GM20431 (cell line): ENCODE results near the gene SIK3.

ENCODE experiments used
- in situ Hi-C: fragments of 300-500 bp; cut with MseI, MboI; formaldehyde crosslinking; loops from one replicate; pipeline ENCODE4 v1.15.0; 2020; ENCODE audit warnings: low sequenced_read_pairs; ENCODE audit not compliant: unreplicated experiment

SIK3 gene

DNA sequence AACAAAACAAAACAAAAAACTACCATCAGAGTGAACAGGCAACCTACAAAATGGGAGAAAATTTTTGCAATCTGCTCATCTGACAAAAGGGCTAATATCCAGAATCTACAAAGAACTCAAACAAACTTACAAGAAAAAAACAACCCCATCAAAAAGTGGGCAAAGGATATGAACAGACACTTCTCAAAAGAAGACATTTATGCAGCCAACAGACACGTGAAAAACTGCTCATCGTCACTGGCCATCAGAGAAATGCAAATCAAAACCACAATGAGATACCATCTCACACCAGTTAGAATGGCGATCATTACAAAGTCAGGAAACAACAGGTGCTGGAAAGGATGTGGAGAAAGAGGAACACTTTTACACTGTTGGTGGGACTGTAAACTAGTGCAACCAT is 14.3 kb upstream of the SIK3 start:
- in situ Hi-C loops = loop anchor here (25.0 kb wide), 1 partner anchor 325 kb away; the partner anchor contains the start of genes APOA5 and ZPR1

DNA sequence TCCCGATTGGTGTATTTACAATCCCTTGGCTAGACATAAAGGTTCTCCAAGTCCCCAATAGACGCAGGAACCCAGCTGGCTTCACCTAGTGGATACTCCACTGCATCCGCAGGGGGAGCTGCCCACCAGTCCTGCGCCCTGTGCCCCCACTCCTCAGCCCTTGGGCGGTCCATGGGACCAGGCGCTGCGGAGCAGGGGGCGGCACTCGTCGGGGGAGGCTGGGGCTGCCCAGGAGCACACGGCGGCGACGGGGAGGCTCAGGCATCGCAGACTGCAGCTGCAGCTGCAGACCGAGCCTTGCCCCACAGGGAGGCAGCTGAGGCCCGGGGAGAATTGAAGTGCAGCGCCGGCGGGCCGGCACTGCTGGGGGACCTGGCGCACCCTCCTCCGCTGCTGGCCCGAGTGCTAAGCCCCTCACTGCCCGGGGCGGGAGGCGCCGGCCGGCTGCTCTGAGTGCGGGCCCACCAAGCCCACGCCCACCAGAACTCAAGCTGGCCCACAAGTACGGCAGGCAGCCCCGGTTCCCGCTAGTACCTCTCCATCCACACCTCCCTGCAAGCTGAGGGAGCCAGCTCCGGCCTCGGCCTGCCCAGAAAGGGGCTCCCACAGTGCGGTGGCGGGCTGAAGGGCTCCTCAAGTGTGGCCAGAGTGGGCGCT is 12.2 kb upstream of the SIK3 start:
- in situ Hi-C loops = loop anchor here (25.0 kb wide), 1 partner anchor 323 kb away; the partner anchor contains the start of genes APOA5 and ZPR1

DNA sequence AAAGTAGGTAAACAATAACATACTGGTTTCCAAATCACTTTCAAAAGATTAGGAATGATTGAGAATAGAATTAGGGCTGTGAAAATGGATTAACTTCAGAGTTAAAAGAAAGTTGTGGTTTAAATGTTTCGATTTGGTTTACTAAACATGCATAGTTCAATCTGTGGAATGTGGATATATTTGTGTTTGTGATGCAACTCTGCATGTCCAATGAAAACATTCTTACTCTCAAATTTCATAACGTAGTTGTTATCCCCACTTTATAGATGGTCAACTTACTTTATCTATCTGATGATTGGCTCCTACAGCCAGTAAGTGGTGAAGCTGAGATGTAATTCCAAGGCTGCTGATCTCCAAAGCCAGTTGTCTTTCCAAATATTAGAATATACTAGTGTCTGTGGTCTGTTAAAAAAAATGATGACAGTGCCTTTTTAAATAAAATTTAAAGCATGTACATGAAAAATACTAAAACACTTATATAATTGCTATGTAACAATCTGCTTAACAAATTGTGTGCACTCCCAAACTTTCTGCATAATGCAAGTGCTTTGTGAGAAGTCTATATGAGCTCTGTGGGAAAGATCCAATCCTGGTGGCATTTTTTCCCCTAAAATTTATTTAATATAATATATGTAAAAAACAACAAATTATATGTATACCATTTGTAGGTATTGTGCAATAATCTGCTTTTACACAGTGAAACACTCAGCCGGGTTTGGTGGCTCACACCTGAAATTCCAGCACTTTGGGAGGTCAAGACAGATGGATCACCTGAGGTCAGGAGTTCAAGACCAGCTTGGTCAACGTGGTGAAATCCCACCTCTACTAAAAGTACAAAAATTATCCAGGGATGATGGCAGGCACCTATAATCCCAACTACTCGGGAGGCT is 9.7 kb upstream of the SIK3 start:
- in situ Hi-C loops = loop anchor here (10.0 to 25.0 kb wide), 2 partner anchors 233 to 321 kb away; partner anchors contain the start of genes APOA5 and ZPR1

DNA sequence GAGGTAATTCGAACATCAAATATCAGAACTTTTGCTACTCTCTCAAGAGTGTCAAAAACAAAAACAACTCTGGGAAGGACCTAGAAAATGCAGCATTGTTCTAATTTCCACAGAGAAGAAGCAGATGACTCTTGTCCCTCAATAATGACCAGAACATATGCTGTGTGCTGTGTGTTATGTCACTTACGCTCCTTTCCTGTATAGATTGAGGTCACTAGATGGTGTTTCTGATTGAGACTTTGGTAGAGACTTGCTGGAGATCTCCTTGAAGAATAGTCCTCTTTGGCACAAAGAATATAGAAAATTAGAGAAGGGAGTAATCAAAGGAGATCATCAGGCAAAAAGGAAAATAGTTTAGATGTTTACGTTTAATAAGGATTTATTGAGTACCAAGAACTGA is 2.3 kb upstream of the SIK3 start:
- in situ Hi-C loops = loop anchor here (10.0 to 25.0 kb wide), 2 partner anchors 226 to 313 kb away; partner anchors contain the start of genes APOA5 and ZPR1

DNA sequence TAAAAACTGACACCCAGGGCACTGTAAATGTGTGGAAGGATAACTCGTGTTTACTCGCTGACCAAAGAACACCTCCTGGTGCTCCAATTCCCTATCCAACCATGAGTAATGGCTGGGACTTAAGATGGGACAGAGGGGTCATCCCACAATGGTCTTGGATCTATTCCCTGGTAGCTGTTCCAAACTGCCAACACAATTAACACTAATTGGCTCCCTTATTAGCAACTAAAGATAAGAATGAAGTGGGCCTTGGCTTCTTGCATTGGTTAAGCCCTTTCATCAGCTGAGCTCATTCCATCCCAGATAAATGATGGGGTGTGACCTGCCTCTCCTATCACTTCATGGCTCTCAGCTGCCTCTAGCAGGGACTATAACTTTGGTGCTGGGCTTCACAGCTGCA is 1.5 kb upstream of the SIK3 start:
- in situ Hi-C loops = loop anchor here (10.0 to 25.0 kb wide), 2 partner anchors 225 to 312 kb away; partner anchors contain the start of genes APOA5 and ZPR1

DNA sequence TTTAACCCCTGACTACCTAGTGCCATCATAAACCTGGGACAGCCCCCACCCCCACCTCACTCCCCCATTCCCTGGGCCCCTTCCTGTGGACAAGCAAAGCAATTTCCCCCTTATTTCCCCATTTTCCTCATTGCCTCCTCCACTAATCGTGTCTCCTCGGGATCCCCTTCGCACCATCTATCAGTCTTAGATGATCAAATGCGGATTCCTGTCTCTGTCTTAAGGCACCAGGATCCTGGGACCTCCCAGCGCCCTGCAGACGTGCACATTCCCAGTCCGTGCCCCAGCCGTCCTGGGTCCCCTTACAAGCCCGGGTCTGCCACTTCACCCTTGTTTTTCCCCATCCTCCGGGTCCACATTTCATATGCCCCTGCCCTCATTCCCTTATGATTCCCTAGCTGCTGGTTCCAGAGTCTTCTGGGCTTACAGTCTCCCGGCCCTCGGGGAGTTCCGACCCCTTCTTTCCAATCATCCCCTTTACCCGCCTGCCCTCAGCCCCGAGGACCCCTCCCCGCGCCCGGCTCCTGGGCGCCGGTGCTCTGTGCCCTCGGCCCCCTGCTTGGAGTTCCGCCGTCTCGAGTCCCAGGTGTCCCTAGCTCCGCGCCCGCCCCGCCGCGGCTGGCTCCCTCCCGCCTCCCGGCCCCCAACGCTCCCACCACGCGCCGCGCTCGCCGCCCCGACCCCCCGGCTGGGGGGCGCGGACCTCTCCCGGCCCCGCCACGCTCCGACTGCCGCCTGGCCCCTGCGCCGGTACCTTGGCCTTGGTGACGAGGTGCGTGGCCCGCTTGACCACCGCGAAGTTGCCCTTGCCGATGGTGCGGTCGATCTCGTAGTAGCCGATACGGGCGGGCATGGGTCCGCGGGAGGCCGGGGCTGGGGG is 599 bp downstream of the SIK3 start:
- in situ Hi-C loops = no loop called here

DNA sequence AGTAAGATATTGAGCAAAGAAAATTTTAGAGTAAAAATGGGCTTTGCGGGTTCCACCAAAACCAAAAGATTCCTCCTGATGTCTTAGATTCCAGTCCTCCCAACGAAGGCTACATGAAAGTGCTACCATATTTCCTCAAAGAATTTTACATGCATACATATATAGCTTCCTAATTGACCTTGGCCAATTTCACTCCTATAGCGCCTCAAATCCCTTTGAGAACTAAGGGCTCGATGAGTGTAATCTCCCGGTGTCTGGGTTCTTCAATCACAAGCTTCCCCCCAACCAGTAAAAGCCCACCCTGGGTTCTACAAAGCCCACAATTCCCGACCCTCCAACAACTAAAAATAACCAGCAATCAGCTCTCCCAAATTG is 1.2 kb downstream of the SIK3 start:
- in situ Hi-C loops = no loop called here

DNA sequence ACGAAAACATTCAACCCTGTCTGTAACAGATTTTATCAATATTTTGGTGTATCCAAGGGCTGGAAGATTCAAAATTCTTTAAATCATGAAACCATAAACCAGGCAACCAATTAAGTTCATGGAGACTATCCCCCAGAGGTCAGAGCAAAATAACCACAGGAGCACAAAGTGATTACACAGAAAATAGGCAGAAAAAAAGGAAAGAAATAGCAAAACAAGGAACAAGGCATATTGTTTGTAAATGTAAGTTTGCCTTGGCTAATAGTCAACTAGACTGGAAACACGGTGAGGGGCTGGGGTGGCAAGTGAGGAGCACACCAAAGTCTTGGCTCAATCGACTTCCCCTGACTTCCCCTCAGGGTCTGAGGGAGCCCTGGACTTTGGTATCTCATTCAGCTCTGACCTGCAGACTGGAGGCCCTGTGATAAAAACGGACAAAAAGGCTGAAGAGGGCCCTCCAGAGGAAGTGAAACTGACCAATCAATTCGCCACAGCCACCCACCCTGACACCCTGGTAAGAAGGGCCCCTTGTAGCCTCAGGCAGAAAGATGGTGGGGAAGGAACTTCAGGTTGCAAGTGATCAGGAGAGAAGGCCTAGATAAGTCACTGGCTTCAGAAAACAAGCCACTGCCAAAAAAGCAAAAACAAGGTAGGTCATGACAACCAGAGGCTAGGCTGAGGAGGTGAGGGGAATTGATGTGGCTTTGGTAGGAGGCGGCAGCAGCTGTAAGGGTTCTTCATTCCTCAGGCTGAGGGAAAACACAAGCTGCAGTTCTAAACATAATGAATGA is 1.8 kb downstream of the SIK3 start:
- in situ Hi-C loops = no loop called here

DNA sequence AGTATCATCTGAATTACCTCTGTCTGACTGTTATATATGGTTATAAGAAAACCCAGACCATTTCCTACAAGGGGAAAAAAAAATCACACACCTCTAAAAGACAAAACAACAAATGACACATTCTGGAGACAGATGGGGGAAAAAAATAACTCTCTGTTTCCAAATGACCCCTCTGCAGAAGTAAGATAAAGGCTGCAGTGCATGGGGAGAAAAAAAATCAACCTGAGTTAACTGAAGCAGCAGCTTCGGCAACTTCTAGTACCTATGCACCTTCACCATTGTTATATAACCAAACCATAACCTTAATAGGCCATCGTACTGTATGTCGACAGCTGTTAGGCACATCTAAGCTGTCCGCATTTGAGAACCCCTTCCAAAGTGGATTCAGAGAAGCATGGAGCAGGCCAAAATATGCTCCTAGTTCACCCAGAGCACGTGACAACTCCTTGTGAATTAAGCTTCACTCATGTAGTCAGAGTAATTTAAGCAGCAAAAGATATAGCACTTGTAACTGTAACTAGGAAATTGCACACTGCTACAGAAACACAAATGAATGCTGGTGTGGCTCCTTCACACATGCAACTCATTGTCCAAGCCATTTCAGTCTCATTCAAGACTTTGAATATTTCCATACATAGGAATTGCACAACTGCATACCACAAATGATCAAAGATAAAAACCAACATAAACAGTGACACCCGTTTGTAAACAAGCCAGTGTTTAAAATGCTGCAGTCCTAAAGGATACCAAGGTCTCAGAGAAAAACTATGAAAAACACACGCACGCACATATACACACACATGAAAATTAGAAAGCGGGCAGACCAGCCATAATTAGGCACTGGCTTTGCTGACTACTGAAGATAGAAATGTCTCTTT is 2.7 kb downstream of the SIK3 start:
- in situ Hi-C loops = no loop called here

DNA sequence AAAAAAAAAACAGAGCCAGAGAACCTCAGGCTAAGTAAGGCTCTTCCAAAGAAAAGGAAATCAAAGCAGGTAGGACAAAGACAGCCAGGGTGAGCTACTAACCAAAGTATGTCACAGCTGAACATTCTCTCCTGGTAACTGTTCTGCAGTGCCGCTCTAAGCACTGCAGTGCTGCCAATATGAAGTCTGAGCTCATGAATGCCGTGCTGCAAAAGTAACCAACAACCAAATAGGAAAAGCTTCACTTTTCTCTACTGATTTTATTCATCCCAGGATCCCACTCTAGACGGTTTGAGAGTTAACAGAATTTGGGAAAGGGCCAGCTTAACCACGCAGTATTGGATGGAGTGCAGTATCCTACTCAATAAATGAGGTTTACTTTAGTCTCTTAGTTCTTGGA is 3.5 kb downstream of the SIK3 start:
- in situ Hi-C loops = no loop called here

DNA sequence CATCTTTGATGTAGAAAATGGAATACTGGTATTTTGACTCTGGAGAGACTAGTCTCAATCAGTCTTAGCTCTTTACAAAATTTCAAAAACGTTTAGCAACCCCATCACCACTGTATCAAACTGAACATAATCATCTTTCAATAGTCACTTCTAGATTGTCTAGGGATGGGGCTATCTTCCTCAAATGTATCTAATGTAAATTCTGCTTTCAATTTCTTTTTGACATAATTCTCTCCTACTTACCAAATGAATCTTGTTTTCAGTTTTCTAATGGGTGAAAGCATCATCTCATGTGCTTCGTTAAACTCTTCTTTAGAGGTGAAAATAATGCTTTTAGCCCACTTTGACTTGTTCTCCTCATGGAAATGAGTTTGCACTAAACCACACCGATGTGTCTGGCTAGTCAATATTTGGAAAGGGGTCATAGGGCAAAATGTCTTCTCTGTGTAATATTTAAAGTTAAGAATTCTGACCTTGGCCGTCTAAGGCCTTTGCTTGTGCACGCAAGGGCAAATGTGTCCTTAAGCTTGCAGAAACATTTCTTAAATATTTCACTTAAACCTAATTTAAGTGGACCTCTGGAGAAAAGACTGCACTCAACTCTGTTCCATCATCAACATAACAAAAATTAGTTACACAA is 5.2 kb downstream of the SIK3 start:
- in situ Hi-C loops = no loop called here

DNA sequence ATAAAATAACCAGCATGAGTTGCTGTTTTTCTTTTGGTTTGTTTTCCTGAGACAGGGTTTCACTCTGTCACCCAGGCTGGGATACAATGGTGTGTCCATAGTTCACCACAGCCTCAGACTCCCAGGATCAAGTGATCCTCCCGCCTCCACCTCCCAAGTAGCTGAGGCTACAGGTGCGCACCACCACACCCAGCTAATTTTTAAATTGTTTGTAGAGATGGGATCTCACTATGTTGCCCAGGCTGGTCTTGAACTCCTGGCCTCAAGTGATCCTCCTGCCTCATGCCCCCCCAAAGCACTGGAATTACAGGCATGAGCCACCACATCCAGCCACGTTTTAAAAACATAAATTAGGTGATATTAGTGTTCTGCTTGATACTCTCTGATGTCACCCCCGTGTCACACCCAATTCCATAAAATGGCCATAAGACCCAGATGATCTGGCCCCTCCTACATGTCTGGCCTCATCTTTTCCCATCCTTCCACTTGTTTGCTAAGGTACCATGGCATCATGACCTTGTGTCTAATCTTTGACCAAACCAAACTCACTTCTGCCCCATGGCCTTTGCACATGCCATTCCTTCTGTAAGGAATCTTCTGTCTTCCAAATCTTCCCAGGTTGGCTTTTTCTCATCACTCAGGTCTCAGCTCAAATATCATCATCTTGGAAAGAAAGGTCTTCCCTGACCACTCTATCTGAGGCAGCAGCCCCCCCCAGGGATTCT is 6.3 kb downstream of the SIK3 start:
- in situ Hi-C loops = no loop called here

DNA sequence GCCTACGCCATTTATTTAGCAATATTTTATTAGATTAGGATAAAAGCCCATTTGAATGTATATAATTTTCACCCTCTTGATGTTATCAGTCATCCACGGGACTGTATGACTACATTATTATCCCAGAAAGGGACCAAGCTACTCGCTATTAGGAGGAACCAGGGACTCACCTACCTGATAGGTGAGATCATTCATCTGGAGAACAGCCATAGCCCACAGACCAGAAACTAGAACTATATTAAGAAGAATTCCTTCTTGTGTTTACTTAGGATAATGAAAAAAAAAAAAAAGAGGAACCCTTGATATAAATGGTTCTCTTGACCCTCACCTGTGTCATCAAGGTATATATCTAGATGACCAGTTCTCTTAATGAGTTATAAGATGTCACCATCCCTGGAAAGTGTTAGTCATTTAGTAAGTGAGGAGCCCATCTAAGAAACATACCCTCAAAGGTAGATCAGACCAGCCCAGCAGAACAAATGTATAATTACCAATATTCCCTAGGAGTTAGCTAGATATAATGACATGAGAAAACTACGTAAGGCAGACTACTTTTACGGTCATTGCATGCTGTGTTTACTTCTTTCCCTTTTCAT is 8.0 kb downstream of the SIK3 start:
- in situ Hi-C loops = no loop called here

DNA sequence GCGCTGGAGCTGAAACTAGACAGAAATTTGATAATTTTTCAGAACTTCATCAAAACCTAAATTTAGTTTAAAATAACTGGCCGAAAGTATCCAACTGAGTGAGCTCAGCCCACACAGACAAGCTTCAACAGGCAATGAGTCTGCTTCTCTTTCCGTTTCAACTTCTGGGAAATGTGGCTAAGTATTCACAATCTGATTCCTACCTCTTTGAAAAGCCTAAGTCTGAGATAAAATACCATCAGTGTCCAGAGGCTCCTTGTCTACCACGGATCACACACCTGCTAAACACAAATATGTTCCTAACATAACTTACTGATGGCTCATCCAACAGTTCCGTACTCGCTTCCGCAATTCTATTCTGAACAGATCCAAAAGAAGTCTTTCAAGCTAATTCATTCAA is 8.5 kb downstream of the SIK3 start:
- in situ Hi-C loops = no loop called here

DNA sequence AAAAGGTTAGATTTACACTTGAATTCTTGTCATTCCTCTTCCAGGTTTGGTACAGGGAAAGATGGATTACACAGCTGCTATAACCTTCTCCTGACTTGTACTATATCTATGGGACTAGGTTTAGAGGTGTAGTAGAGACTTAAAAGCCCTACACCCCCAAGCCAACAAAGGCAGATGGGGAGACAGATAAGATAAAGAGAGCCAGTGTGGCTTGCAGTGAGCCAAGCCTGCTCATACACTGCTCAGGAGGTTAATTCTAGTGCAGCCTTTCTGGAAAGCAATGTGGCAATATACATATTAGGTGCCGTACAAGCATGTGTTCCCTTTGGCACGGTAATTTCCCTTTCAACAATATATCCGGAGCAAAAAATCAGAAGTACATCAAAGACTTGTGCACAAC is 10.8 kb downstream of the SIK3 start:
- in situ Hi-C loops = no loop called here

DNA sequence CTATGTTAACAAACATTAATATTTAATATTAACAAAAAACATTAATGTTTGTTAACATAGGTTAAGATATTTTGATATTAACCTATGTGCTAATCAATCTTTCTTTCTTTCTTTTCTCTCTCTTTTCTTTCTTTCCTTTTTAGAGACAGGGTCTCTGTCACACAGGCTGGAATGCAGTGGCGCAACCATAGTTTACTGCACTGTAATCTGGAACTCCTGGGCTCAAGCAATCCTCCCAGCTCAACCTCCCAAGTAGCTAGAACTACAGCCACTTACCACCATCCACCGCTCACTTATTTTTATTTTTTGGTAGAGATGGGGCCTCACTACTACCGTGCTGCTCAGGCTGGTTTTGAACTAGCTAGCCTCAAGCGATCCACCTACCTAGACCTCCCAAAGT is 13.2 kb downstream of the SIK3 start:
- in situ Hi-C loops = no loop called here
